Measurements from ENCODE around the gene SKAP1.

DNA sequence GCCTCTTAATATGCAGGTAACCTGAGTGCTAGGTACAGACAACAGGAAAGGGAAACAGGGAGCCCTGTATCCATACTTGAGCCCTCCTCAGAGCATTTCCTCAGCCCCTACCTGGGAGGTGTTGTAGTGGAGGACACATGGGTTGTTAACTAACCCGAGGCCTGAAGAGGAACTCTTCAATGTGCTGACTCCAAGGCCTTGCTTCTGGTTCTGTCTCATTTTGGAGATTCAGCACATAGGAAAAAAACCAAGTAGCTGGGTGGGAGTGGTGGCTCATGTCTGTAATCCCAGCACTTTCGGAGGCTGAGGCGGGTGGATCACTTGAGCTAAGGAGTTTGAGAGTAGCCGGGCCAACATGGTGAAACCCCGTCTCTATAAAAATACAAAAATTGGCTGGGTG lies 297.6 kb downstream of the SKAP1 start:
- no peak for TF ChIP-seq EZH2 (IDR thresholded peaks at IDR 0.05; ENCODE audit: insufficient read depth, low read length)
- TF ChIP-seq, protein P1, sequence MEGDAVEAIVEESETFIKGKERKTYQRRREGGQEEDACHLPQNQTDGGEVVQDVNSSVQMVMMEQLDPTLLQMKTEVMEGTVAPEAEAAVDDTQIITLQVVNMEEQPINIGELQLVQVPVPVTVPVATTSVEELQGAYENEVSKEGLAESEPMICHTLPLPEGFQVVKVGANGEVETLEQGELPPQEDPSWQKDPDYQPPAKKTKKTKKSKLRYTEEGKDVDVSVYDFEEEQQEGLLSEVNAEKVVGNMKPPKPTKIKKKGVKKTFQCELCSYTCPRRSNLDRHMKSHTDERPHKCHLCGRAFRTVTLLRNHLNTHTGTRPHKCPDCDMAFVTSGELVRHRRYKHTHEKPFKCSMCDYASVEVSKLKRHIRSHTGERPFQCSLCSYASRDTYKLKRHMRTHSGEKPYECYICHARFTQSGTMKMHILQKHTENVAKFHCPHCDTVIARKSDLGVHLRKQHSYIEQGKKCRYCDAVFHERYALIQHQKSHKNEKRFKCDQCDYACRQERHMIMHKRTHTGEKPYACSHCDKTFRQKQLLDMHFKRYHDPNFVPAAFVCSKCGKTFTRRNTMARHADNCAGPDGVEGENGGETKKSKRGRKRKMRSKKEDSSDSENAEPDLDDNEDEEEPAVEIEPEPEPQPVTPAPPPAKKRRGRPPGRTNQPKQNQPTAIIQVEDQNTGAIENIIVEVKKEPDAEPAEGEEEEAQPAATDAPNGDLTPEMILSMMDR (IDR thresholded peaks at IDR 0.05; ENCODE audit: insufficient read depth, low read depth, low read length), result no peak
